HK-2 (cell line): ENCODE data around the gene RUNX2.
"Not testable (repeated sequence)": the region's sequence is repeated elsewhere in the genome, so short reads cannot be mapped to it uniquely, and the experiment has no call there.

ENCODE experiments used
- DNase-seq: peaks from one replicate; pipeline ENCODE4 v3.0.0-alpha.2; 2018; ENCODE audit not compliant: unreplicated experiment

The RUNX2 gene

DNA sequence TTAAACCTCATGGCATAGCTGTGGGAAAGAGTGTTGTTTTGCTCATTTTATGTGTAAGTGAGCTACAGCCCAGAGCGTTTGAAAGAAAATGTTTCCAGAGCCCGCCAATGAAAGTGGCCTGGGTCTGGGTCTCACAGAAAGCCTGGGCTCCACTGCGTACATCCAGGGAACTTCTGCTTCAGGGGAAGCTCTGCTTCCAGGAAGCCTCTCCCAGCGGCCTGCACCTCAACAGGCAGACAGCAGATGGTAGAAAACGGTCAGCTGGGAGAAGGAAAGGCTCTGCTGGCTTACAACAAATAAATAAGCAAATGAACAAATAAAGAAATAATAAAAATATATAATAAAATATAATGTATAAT lies 320.1 kb downstream of the RUNX2 start:
- no peak for DNase-seq

DNA sequence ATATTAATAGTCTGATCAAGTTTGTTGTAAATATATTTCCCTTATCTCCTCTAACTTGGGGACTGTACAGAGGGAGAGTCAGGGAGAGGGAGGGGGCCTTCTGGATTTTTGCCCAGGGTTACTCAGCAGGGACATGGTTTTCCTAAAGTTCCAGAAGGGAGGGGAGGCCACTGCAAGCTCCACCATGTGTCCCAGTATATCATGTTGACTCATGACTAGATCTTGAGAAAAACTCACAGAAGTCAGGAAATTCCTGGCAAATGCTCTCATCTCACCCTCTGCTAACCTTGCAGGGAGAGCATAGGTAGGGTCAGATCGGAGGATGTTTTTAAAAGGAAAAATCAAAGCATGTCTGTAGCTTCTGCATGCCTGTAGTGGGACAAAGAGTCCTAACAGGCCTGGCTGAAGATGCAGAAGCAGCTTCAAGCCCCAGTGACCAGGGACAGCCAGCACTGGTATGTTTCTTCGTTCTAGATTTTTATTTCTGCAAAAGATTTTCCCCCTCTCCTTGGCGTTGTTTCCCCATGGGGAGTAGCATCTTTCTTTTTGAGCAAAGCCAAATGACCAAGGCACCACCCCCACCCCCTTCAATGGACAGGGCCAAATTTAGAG lies 322.5 kb downstream of the RUNX2 start:
- DNase-seq = peak; percentile 63

DNA sequence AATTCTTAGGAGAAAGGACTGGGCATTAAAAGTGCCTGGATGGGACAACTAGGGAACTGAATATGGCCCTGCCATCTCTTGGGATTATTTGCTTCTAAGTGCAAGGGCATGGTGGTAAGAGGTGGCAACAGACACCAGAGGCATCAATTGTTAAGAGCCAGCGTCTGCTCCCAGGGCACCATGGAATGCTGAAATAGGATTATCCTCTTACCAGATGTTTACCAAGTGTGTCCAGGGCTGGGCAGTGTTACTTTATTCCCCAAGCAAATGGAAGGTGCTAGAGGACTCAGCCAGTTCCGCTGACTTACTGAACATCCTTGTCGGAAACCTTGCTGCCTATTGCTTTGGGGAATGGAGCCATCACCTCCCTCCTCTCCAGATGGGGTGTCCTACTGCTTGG lies 323.2 kb downstream of the RUNX2 start:
- DNase-seq = no peak

DNA sequence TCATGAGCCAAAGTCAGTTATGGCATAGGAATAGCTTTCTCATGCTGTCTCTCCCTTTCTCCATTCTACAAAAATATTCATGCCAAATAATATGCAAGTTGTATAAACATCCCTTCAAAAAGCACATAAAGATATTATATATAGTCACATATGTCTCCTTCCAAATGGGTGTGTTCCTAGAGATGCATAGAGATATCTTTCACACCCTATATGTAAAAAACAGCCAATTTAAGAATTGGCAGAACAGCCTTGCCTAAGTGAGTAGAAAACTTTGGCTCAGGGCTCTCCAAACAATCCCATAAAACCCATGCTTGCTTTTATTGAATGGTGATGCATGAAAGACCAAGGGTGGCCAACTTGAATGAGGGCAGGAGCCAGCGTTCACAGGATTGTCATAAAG lies 324.3 kb downstream of the RUNX2 start:
- DNase-seq = no peak

DNA sequence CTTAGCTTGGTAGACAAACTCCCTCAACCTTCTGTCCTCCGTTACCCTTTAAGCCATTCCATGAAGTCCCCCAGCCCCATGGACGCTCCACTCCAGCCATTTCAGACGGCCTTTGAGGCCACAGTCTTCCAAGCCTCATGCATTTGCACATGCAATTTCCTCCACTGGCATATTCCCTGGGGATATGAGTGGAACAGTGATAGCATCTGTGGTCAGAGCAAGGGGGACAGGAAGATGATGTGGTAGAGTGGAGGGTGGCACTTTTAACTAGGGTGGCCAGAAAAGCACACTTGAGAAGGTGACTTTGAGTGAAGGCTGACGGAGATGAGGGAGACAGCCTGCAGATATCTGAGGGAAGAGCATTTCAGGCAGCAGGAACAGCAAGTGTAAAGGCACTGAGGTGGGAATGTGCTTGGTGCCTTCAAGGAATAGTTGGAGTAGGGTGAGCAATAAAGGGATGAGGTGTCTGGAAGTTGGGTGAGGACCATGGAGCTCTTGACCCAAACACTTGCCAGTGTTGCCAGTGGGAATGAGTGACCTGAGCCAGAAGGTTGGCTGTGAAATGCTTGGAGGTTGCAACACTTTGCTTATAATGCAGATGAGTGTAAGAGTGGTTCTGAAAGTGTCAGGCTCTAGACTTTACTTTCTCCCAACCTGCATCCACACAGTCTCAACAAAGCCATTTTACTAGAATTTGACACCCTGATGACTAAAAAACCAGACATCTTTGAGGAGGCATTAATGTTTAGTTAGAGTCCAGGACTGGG lies 325.2 kb downstream of the RUNX2 start:
- DNase-seq = no peak

DNA sequence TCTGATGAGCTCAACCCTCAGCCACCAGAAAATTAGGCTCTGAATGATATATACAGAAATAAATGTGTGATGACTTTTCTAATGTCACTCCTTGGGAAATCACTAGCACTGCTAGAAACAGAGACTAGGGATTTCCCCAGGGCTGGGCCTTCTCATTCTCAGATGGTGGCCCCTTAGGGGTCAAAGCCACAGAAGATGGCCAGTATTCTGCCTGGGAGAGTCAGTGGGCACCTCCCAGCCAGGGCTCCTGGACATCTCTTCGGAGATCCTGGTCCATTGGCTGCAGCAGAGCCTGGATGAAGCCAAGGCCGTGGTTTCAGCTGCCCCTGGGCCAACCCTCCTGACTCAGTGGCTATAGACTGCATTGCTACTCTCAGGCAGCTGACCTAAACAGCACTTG lies 326.5 kb downstream of the RUNX2 start:
- no peak for DNase-seq

DNA sequence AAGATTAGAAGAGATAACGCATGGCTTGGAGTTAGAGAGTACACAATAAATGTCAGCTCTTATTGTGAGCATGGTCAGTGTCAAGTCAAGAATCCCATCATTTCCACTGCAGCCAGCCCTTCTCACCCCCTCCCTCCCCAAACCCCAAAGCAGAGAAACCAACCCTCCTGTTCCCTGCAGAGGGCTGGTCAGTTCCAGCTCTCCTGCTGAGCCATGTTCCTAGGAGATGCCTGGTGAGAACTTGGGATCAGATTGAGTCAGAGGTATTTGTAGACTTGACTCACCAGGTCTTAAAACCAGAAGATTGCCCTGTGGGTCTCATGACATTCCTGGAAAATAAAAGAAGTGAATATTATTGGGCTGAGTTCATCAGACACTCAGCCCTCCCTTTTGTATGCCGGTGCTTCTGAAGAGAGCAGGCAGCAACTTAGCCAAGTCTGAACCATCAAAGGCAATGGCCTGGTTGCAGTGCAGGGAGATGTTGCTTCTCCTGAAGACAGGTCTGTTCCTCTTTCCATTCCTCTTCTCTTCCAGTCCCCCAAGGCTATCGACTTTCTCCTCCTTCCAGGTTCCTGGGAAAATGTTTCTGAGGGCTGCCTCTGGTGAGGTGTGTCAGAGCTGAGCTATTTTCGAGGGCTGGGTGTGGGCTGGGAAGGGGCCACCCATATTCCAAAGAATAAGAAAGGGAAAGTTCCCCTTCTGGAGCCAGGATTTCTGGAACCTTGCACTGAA lies 327.8 kb downstream of the RUNX2 start:
- DNase-seq = peak; percentile 84

DNA sequence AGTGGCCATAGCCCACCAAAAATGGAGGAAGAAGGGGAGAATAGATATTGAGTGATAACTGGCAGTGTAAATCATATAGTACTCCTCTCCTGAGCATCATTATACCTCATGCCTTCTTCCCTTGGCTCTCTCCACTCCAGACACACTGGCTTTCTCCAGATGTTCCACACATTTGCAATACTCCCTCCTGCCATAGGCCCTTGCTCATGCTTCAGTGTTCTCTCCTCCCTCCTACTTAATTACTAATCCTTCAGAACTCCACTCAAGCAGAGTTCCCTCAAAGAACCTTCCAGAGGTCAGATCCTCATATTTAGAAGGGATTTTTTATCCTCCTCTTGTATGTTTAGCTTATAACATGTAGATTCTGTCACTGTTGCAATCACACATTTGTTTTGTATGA lies 329.1 kb downstream of the RUNX2 start:
- no peak for DNase-seq

DNA sequence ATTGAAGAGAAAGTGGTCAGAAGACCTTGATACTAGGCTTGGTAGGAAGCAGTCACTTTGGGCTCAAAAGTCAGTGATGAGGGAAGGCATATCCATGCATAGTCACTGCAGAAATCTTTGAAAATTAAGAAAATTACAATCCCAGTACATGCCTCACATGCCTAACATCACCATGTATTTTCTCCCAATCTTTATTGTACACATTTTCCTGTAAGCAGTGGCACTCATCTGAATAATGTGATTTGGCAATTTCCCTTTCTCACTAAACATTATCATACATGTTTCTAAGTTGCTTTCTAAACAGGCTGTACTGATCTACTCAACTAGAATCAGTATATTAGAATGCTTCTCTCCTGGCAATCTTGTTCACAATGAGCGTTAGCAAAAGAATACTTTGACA lies 330.3 kb downstream of the RUNX2 start:
- no peak for DNase-seq

DNA sequence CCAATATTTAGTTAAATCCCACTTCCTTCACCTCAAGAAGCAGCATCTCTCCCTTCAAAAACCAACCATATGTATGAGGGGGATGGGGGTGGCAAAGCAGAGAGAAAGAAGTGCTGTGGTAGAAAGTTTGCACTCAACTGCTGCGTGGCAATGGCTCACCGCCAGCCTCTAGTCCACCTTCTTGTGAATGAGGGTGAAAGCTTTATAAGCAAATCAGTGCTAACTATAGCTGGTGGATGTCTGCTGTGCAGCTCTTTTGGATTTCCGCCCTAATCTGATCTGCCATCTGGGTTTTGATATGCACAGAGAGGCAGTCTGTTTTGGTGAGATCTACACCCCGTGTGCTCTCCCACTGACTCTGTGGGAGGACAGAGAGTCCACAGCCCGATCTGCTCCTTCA lies 330.8 kb downstream of the RUNX2 start:
- no peak for DNase-seq

DNA sequence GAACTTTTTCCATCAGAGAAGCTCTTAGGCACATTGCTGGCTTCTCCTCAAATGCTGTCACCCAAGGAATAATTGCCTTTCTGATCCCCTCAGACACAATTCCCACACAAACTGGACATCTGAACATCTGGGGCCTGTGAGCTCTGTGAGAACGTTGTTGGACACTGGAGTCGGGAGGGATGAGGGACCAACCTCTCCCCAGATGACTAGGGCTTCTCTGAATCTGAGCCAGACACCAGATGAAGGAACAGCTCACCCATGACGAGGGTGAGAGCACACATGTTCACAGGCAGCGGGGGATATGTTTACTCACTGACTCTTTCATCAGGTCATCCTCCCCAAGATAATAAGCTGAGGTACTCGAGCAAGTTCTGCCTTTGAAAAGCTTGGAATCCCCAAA lies 333.5 kb downstream of the RUNX2 start:
- DNase-seq = no peak

DNA sequence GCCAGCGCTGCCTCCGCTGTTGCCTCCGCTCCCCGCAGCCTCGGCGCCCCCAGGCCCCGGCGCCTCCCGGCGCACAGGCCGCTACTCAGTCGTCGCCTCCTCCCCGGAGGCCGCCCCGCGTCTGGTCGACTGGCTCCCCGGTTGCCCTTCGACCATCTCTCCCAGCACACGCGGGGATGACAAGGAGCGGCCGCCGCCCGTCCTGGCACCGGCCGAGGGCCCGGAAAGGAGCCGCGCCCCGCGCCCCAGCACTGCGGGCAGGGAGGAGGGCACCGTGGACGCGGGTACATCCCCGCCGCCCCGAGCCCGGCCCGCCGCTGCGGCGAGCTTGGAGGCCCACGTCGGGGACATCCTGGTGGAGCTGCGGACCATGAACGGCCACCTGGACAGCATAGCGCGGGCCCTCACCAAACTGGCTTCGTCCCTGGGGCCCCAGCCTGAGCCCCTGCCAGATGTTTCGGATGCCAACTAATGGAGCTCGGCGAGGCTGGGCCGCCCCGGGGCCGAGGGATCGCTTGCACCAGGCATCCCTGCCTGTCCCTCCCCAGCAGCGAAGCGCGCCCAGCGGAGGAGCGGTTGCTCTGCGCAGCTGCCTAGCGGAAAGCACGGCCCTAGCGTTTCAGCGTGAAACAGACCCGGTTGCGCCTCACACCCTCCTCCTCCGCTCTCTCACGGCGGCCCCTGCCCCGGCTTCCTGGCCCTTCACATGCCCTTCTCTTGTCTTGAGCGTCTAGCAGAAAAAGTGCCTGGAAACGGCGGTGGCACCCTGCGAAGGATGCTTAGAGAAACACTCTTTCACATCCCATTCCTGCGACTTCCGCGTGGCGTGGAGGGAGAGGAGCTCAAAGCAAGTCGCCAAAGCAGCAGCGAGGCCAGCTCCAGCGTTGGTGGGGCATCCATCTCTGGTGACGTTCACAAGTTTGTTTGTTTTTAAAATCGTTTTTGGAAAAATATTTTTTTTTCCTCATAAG lies 335.4 kb downstream of the RUNX2 start:
- DNase-seq = no peak

DNA sequence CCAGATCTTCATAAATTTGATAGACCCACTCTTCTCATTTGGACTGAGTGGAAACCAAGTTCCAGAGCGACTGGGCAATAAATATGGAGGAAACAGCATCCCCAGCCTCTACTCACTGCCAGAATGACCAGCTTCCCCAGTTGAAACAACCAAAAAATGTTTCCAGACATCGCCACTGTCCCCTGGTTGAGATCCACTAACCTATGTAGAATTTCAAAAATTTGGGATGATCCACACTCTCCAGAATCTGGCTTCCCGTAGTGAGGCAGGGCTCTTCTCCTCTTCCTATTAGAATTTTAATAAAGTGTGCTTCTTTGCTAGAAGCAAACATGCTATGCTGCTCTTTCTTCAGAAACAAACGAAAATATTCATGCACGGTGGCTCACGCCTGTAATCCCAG lies 336.6 kb downstream of the RUNX2 start:
- DNase-seq = no peak

DNA sequence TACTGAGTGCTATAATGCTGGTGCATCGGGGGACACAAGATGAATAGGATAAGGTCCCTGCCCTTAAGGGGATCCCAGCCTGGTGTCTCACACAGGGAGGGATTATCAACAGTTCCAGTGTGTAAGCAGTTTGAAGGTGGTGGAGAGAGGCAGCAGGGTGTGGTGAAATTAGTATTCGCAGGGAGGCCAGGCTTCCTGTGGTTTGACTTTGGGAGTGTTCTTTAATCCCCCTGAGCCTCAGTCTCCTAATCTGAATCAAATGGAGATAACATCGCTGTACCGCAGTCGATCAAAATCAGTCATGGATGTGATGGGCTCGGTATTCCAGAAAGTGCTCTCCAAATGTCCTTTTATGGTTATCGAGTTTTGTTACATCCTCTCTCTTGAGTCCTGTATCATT lies 337.7 kb downstream of the RUNX2 start:
- DNase-seq = no peak

DNA sequence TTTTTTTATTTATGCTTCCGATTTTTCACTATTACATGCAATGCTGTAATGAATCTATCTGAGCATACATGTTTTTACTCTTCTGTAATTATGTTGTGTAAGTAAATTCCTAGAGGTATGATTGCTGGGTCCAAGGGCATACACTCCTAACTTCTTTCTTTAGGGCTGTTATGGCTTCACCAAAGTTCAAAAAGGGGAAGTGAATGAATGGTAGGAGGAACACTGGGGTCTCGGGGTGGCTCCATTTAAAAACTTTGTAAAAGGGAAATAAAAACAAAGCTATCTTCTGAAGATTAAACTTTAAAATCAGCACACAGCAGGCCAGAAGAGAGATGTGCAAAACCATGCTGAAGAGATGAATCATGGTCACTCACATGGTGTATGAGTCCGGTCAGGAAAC lies 338.7 kb downstream of the RUNX2 start:
- no peak for DNase-seq

DNA sequence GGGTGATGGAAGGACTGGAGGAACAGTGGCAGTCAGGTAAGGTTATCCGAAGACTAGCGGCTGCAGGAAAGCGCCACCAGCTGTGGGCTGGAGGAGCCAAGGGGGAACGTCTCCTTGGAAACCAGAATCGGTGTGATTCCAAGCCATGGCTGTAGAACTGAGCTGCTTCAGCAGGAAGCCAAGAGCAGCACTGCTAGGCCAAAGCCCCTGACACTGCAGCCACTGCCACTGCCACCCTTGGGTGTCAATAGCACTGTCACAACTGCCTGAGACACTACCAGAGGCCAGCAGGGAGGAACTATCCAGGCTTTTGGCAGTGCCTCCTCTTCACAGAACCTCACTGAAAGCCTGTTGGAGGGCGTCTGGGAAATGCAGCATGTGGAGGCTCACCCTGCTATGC lies 339.2 kb downstream of the RUNX2 start:
- no peak for DNase-seq

DNA sequence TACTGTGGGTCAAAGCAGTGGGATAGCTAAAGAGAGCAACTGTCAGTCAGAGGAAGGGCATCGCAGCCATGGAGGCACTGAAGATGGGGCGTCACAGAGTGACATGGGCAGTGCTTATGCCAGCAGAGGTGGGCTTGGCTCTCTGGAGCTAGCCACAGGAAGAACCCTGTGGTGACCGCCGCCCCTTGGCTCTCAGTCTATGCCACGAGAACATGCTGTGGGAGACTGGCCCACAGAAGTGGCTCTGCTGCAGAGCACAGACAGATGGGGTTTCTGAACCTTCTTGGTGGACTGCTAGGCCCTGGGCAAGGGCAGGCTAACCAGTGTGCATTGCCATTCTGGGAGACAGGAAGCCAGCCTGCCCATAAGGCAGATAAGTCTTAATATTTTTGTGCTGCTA lies 339.6 kb downstream of the RUNX2 start:
- no peak for DNase-seq

DNA sequence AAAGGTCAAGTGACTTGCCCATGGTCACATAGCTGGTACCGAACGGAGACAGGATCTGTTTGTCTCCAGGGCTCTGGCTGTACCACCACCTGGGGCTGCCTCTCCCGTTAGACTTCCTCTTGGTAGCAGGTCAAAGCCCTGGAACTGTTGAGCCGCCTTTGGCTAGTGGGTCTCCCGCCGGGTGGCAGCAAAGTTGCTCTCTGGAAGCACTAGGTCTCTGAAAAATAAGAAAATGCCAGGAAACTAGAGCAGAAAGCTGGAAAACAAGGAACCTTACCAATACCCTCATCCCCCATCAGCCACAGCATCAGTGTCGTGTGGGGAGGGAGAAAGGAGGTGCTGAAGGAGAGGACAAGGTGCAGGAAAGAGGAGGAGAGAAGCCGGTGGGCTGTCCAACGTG lies 340.6 kb downstream of the RUNX2 start:
- no peak for DNase-seq

DNA sequence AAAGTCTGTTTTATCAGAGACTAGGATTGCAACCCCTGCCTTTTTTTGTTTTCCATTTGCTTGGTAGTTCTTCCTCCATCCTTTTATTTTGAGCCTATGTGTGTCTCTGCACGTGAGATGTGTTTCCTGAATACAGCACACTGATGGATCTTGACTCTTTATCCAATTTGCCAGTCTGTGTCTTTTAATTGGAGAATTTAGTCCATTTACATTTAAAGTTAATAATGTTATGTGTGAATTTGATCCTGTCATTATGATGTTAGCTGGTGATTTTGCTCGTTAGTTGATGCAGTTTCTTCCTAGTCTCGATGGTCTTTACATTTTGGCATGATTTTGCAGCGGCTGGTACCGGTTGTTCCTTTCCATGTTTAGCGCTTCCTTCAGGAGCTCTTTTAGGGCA lies 345.0 kb downstream of the RUNX2 start:
- not testable (repeated sequence) for DNase-seq

DNA sequence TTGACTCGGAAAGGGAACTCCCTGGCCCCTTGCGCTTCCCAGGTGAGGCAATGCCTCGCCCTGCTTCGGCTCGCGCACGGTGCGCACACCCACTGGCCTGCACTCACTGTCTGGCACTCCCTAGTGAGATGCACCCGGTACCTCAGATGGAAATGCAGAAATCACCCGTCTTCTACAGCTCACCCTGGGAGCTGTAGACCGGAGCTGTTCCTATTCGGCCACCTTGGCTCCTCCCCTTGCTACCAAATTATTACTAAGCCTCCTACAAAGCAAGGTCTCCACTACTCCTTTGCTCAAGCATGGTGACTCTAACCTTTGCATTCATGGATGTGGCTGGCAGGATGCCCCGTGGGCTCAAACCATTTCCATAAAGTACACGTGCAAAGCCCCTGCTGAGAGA lies 347.0 kb downstream of the RUNX2 start:
- DNase-seq = not testable (repeated sequence)

DNA sequence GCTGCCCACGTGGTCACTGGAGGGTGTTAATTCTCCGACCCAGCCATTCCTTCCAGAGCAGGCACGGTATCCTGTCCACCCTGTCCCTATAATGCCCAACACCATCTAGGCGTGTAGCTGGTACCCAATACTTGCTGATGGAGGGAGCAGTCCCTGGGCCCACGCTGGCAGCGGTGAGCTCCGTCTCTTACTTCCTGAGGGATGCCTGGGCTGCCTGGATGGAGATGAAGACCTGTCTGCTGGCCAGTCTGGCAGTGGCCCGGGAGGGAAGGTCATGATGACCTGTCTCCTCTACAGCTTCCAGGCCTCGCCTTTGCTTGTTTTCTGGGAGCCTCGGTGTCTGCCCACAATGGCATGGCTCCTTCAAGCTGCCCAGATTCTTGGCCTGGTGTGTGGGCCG lies 347.5 kb downstream of the RUNX2 start:
- no peak for DNase-seq

DNA sequence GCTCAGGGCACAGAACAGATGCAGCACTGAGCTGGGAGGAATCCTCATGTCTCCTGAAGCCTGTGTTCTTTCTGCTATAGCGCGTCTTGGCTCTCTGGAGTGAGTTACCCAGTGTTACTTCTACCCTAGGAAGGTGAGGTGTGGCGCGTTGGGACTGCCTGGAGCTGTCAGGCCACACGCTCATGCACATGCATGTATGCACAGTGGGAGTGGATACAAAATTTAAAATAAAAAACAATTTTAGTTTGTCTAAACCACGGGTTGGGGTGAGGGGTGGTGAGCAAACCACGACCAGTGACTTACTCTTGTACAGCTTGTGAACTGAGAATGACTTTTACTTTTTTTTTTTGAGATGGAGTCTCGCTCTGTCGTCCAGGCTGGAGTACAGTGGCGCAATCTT lies 348.2 kb downstream of the RUNX2 start:
- DNase-seq = no peak
